HCT116 (cell line): ENCODE measurements around the gene UGT2B15. TPM values are rescaled to one million over a fixed set of nuclear protein-coding genes. Genes with fewer than 3 reads are reported as not detected.

Source experiments
- ATAC-seq: fragments of 200-7000 bp; cut with Tn5 transposase; 2 replicates; pipeline ENCODE4 v1.9.1; 2020; ENCODE audit warnings: mild to moderate bottlenecking, moderate library complexity
- BruUV-seq: library from RNA; stranded (reverse); fragments of 400-500 nt; replicated peaks from 2 replicates; lab custom pipeline; 2021; lab: Mats Ljungman, UMichigan
- CTCF ChIA-PET: fragments of 300-600 bp; sonication (Branson Sonifier 250); formaldehyde crosslinking; loops from one replicate; lab custom pipeline; 2021; ENCODE audit warnings: antibody characterized with exemption; lab: Charles Lee
- POLR2A ChIA-PET: fragments of 300-600, 350-600 bp; sonication (Branson Sonifier 250); formaldehyde crosslinking; loops from one replicate; lab custom pipeline; 2021; ENCODE audit warnings: antibody characterized with exemption; lab: Charles Lee
- RAD21 ChIA-PET, 2 experiments: fragments of 300-600 bp; sonication (Branson Sonifier 250); formaldehyde crosslinking; loops; one replicate each; lab custom pipeline; 2023; ENCODE audit warnings: low total read pairs in 2 of 2; ENCODE audit not compliant: uncharacterized antibody in 2 of 2, unreplicated experiment in 2 of 2, low non-redundant PET in 1 of 2; lab: Charles Lee
- DNase-seq: peaks from one replicate; pipeline ENCODE4 v3.0.0-alpha.2; 2010; ENCODE audit warnings: low read depth, low spot score
- H2AFZ ChIP-seq: fragments of 200-600 bp; shearing (Covaris generic), sonication (generic); 2 replicates; pipeline ENCODE4 v1.6.1; 2017; ENCODE audit warnings: low read depth, mixed run types, mixed read lengths, antibody characterized with exemption, low read length; ENCODE audit not compliant: poor library complexity, severe bottlenecking
- H3K27ac ChIP-seq: 2 replicates; pipeline ENCODE4 v1.5.1; 2012; ENCODE audit warnings: low read depth, low read length
- H3K27me3 ChIP-seq: fragments of 200-600 bp; sonication (generic); 2 replicates; pipeline ENCODE4 v1.6.1; 2016; ENCODE audit warnings: mixed run types, low read length, mixed read lengths; ENCODE audit not compliant: insufficient read depth
- H3K36me3 ChIP-seq, 2 experiments: fragments of 200-500 bp in 1 of 2; fragments of 200-600 bp in 1 of 2; sonication (Bioruptor generic) in 1 of 2; sonication (generic) in 1 of 2; 2 replicates each; pipeline versions ENCODE4 v1.5.1 to v1.6.1; 2014 to 2016; ENCODE audit warnings: low read length in 2 of 2, inconsistent platforms in 1 of 2, mixed read lengths in 1 of 2, mixed run types in 1 of 2; ENCODE audit not compliant: insufficient read depth in 2 of 2, control insufficient read depth in 1 of 2
- H3K4me1 ChIP-seq, 2 experiments: fragments of 200-600 bp in 1 of 2; sonication (generic) in 1 of 2; 2 replicates each; pipeline versions ENCODE4 v1.5.1 to v1.6.1; 2012 to 2017; ENCODE audit warnings: low read length in 2 of 2, inconsistent platforms in 1 of 2, mild to moderate bottlenecking in 1 of 2, mixed read lengths in 1 of 2, mixed run types in 1 of 2, moderate library complexity in 1 of 2; ENCODE audit not compliant: insufficient read depth in 2 of 2, control insufficient read depth in 1 of 2
- H3K4me2 ChIP-seq: fragments of 200-600 bp; sonication (generic); 2 replicates; pipeline ENCODE4 v1.6.1; 2017; ENCODE audit warnings: mixed run types, low read length, mixed read lengths
- H3K4me3 ChIP-seq, 2 experiments: fragments of 200-600 bp in 1 of 2; sonication (generic) in 1 of 2; replicated peaks in 1 of 2; 2 replicates each; pipeline ENCODE4 v1.5.1; 2011 to 2016; ENCODE audit warnings: low read length in 2 of 2, control low read depth in 1 of 2, low read depth in 1 of 2, mild to moderate bottlenecking in 1 of 2, mixed read lengths in 1 of 2, mixed run types in 1 of 2
- H3K79me2 ChIP-seq: fragments of 200-600 bp; sonication (generic); 2 replicates; pipeline ENCODE4 v1.6.1; 2017; ENCODE audit warnings: mild to moderate bottlenecking, mixed run types, low read length, moderate library complexity, mixed read lengths; ENCODE audit not compliant: insufficient read depth
- H3K9ac ChIP-seq: fragments of 200-600 bp; sonication (generic); 2 replicates; pipeline ENCODE4 v1.6.1; 2016; ENCODE audit warnings: low read length, mixed read lengths
- H3K9me2 ChIP-seq: fragments of 200-600 bp; sonication (generic), shearing (Covaris generic); 2 replicates; pipeline ENCODE4 v1.6.1; 2017; ENCODE audit warnings: mixed run types, mild to moderate bottlenecking, moderate library complexity; ENCODE audit not compliant: insufficient read depth
- H3K9me3 ChIP-seq, 2 experiments: fragments of 200-500 bp in 1 of 2; fragments of 200-600 bp in 1 of 2; sonication (Bioruptor generic) in 1 of 2; sonication (generic) in 1 of 2; 2 replicates each; pipeline ENCODE4 v1.6.1; 2014 to 2017; ENCODE audit warnings: low read length in 2 of 2, mixed read lengths in 2 of 2, inconsistent platforms in 1 of 2, low read depth in 1 of 2, mild to moderate bottlenecking in 1 of 2, mixed run types in 1 of 2, moderate library complexity in 1 of 2; ENCODE audit not compliant: control insufficient read depth in 1 of 2, insufficient read depth in 1 of 2
- H4K20me1 ChIP-seq: fragments of 200-600 bp; sonication (generic), shearing (Covaris generic); 2 replicates; pipeline ENCODE4 v1.6.1; 2017; ENCODE audit warnings: mixed run types, mild to moderate bottlenecking, moderate library complexity; ENCODE audit not compliant: insufficient read depth
- CBX3 ChIP-seq: IDR thresholded peaks from 2 replicates; pipeline ENCODE4 v1.6.1; 2012; ENCODE audit warnings: low read depth
- CEBPB ChIP-seq: IDR thresholded peaks from 2 replicates; pipeline ENCODE4 v1.6.1; 2012; ENCODE audit warnings: low read depth
- ELF1 ChIP-seq: IDR thresholded peaks from 2 replicates; pipeline ENCODE4 v1.6.1; 2012; ENCODE audit warnings: low read depth, borderline replicate concordance
- EZH2 ChIP-seq: fragments of 200-600 bp; sonication (generic); IDR thresholded peaks from 2 replicates; pipeline ENCODE4 v1.6.1; 2017; ENCODE audit warnings: antibody characterized with exemption, mixed run types
- EZH2phosphoT487 ChIP-seq: fragments of 200-600 bp; IDR thresholded peaks from 2 replicates; pipeline ENCODE4 v1.6.1; 2018; ENCODE audit warnings: antibody characterized with exemption, borderline replicate concordance
- JUND ChIP-seq: IDR thresholded peaks from 2 replicates; pipeline ENCODE4 v1.6.1; 2012
- POLR2A ChIP-seq: IDR thresholded peaks from 2 replicates; pipeline ENCODE4 v1.7.0; 2011; ENCODE audit warnings: borderline replicate concordance; ENCODE audit not compliant: insufficient read depth, insufficient read length; ENCODE audit errors: extremely low read depth
- SRF ChIP-seq: IDR thresholded peaks from 2 replicates; pipeline ENCODE4 v1.6.1; 2012; ENCODE audit warnings: low read depth
- YY1 ChIP-seq: IDR thresholded peaks from 2 replicates; pipeline ENCODE4 v1.6.1; 2011; ENCODE audit warnings: low read length, low read depth, moderate library complexity, mild to moderate bottlenecking; ENCODE audit not compliant: insufficient replicate concordance; ENCODE audit errors: extremely low read depth
- ZFX ChIP-seq: fragments of 450-650 bp; IDR thresholded peaks from 2 replicates; pipeline ENCODE4 v1.6.1; 2017
- ZNF274 ChIP-seq: fragments of 200-500 bp; sonication (Bioruptor generic); IDR thresholded peaks from 2 replicates; pipeline ENCODE4 v1.6.1; 2014; ENCODE audit warnings: mild to moderate bottlenecking, low read depth, low read length, inconsistent platforms
- intact Hi-C: fragments of 100-400 bp; cut with micrococcal nuclease; formaldehyde crosslinking; loops from 2 replicates; pipeline ENCODE4 v1.10.0; 2022
- total RNA-seq: library from RNA; stranded (reverse); gene quantifications from one replicate; pipeline ENCODE4 v1.2.1, GENCODE V29; 2021; ENCODE audit not compliant: unreplicated experiment
- TF ChIP-seq, protein P1 (sequence below): IDR thresholded peaks from 2 replicates; pipeline ENCODE4 v1.6.1; 2012; ENCODE audit warnings: low read depth
- TF ChIP-seq, protein P2 (sequence below): IDR thresholded peaks from 2 replicates; pipeline ENCODE4 v1.6.1; 2011; ENCODE audit warnings: mild to moderate bottlenecking, low read length, moderate library complexity; ENCODE audit not compliant: insufficient replicate concordance; ENCODE audit errors: extremely low read depth
- TF ChIP-seq, protein P3 (sequence below): IDR thresholded peaks from 2 replicates; pipeline ENCODE4 v1.6.1; 2012
- TF ChIP-seq, protein P4 (sequence below): IDR thresholded peaks from 2 replicates; pipeline ENCODE4 v1.6.1; 2012

Gene UGT2B15
- total RNA-seq, 1 experiment from 2014 or later, result 0.17 TPM

DNA sequence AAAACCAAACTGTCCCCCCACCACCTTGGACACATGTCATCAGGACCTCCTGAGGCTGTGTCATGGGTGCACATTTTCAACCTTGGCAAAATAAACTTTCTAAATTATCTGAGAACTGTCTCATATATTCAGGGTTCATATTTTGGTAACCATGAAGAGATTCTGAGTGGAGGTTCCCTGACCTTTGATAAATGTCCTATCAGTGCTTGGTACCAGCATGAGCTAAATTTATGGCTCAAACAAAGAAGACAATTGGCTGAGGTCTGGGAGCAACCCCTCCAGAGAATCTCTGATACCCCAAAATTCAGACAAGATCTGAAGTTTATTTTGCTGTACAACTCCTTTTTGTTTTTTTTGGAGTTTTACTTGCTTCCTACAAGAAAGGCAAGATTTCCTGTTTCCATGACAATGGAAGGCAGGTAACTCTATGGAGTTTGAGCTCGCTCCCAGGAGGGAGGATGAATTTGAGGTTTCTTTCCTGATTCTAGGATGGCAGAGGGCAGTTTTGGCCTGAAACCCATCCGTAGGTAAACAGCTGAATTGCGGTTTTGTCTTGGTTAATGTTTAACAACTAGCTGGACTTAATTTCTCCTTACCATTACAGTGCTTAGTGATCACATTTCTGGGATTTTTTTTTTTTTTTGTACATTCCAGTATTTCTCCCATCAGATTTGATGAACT is 14.5 kb downstream of the UGT2B15 start:
- Histone ChIP-seq H3K79me2 (no peaks in the 10 kb centered on the region), H3K27me3 (no peaks in the 10 kb centered on the region), H3K9me3 (no peaks in the 10 kb centered on the region), H3K9me2 (no peaks in the 10 kb centered on the region), H3K4me2 (no peak overlapping the region), H3K4me3 (no peak overlapping the region), H3K27ac (no peak overlapping the region), H4K20me1 (no peaks in the 10 kb centered on the region)
- no TSS peak for BruUV-seq
- DNase-seq, result no peak
- intact Hi-C loops, result no loop called here
- RAD21 ChIA-PET, result no interaction called here
- TF ChIP-seq, protein P1, sequence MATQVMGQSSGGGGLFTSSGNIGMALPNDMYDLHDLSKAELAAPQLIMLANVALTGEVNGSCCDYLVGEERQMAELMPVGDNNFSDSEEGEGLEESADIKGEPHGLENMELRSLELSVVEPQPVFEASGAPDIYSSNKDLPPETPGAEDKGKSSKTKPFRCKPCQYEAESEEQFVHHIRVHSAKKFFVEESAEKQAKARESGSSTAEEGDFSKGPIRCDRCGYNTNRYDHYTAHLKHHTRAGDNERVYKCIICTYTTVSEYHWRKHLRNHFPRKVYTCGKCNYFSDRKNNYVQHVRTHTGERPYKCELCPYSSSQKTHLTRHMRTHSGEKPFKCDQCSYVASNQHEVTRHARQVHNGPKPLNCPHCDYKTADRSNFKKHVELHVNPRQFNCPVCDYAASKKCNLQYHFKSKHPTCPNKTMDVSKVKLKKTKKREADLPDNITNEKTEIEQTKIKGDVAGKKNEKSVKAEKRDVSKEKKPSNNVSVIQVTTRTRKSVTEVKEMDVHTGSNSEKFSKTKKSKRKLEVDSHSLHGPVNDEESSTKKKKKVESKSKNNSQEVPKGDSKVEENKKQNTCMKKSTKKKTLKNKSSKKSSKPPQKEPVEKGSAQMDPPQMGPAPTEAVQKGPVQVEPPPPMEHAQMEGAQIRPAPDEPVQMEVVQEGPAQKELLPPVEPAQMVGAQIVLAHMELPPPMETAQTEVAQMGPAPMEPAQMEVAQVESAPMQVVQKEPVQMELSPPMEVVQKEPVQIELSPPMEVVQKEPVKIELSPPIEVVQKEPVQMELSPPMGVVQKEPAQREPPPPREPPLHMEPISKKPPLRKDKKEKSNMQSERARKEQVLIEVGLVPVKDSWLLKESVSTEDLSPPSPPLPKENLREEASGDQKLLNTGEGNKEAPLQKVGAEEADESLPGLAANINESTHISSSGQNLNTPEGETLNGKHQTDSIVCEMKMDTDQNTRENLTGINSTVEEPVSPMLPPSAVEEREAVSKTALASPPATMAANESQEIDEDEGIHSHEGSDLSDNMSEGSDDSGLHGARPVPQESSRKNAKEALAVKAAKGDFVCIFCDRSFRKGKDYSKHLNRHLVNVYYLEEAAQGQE, result no peak
- TF ChIP-seq ZFX (no peak), CBX3 (no peak), ZNF274 (no peak), SRF (no peak), CEBPB (no peak), JUND (no peak), YY1 (no peak), POLR2A (no peak), EZH2phosphoT487 (no peak), ELF1 (no peak), EZH2 (no peak)
- TF ChIP-seq, protein P2, sequence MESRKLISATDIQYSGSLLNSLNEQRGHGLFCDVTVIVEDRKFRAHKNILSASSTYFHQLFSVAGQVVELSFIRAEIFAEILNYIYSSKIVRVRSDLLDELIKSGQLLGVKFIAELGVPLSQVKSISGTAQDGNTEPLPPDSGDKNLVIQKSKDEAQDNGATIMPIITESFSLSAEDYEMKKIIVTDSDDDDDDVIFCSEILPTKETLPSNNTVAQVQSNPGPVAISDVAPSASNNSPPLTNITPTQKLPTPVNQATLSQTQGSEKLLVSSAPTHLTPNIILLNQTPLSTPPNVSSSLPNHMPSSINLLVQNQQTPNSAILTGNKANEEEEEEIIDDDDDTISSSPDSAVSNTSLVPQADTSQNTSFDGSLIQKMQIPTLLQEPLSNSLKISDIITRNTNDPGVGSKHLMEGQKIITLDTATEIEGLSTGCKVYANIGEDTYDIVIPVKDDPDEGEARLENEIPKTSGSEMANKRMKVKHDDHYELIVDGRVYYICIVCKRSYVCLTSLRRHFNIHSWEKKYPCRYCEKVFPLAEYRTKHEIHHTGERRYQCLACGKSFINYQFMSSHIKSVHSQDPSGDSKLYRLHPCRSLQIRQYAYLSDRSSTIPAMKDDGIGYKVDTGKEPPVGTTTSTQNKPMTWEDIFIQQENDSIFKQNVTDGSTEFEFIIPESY, result no peak
- TF ChIP-seq, protein P3, sequence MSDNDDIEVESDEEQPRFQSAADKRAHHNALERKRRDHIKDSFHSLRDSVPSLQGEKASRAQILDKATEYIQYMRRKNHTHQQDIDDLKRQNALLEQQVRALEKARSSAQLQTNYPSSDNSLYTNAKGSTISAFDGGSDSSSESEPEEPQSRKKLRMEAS, result no peak
- TF ChIP-seq, protein P4, sequence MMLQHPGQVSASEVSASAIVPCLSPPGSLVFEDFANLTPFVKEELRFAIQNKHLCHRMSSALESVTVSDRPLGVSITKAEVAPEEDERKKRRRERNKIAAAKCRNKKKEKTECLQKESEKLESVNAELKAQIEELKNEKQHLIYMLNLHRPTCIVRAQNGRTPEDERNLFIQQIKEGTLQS, result no peak
- TF ChIP-seq, all 23 proteins: peak for 0
- ChIA-PET CTCF (no interaction called here), POLR2A (no interaction called here)
- no peak for ATAC-seq
- Histone ChIP-seq H2AFZ (no peak overlapping the region), H3K36me3 (no peaks in the 10 kb centered on the region), H3K4me1 (no peaks in the 10 kb centered on the region; a peak in 1 of 4 replicates), H3K9ac (no peak overlapping the region)
